GM19043 (cell line): ENCODE results near the gene ERBB2.
A peak's percentile ranks its signal among the peaks of the same experiment; 100 is the strongest.
"Not testable (repeated sequence)": the region's sequence is repeated elsewhere in the genome, so short reads cannot be mapped to it uniquely, and the experiment has no call there.

ENCODE experiments used
- ATAC-seq: cut with Tn5 transposase; IDR thresholded peaks from one replicate; pipeline ENCODE4 v1.9.1; 2021; ENCODE audit warnings: low read depth; ENCODE audit not compliant: unreplicated experiment

The ERBB2 gene

DNA sequence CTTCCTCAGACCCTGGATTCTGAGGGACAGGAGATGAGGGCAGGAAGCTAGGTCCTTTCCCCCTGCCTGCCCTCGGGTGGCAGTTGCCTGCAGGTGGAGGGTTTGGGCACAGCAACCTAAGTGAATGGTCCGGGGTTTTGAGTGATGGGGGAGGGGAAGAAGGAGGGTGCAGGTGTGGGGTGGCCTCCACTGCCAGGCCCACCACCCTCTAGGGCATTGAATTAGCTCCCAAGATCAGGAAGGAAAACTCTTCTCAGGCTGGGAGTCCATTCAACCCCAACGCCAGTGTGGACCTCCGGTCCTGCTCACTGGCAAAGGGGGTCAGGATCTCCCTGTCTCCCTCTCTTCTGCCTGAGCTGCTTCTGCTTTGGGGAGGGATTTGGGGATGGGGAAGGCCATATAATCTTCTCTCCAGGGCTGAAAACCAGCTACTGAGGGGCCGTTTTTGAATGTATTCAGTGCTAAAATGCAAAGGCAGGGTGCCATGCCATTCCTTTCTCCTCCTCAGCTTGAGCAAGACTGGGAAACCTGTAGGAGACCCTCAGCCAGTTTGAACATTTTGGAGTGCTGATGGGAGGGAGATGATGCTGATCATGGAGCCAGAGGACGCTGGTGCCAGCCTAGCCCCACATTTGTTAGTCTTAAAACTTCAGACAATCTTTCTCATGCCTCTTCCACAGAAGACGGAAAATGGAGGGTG is 56.7 kb downstream of the ERBB2 start:
- no peak for ATAC-seq

DNA sequence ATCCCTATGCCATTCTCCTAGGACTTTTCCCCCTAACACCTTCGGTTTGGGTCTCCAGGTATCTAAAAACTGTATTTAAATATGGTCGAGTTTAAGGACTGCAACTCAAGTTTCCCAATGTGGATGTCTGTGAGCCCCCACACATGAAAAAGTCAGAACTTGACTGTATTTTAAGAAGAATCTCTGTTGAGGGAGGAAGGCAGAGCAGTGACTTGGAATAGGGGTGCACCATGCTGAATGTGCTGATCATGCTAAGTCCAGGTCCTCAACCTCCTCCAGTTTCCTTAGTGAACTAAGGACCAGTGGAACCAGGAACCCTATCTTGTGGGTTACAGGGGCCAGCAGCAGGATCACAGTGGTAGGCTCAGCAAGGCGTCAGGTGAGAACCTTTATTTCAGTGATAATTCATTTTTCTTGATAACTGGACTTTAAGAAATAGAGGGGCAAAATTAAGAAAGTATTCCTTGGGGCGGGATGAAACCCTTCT is 57.4 kb downstream of the ERBB2 start:
- no peak for ATAC-seq

DNA sequence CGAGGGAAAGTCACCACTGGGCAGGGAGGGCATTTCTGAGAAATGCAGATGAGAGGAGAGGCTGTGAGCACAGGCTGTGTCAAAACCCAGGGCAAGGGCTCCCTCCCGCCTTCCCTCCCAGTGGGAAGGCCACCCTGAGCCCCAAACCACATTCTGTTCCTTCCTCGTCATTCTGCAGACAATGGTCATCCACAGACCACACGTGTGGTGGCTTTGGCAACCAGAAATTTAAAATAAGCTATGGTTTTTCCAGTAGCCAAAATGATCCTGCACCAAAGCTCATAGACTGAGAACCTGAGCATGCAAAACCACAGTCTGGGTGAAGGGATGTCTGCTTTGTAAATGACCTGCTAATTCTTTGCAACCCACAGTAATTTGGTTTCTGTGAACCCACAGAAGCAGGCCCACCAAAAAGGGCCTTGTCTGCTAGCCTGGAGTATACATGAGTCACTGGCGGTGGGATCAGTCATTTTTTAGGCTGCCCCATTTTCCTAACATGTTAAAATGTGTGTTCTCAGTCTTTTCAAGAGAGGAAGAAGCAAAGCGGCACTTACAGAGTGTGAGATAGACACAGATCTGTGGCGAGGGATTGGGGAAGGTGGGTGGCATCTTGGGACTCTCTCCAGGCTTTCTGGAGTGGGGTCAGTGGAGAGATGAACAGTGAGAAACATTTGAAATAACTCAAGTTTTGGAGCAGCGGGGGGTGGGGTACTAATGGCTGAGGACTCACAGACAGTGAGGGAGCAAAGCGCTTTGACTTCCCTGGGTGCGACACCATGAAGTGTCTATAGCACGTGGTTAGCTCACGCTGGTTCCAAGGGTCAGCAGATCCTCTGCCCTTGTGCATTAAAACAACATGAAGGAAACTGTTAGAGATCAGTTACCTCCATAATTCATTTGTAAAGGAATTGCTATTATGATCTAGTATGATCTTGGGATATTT is 58.3 kb downstream of the ERBB2 start:
- ATAC-seq: no peak

GRCh38 chr17:39759204-39759603 is 59.3 kb downstream of the ERBB2 start:
- ATAC-seq: no peak

DNA sequence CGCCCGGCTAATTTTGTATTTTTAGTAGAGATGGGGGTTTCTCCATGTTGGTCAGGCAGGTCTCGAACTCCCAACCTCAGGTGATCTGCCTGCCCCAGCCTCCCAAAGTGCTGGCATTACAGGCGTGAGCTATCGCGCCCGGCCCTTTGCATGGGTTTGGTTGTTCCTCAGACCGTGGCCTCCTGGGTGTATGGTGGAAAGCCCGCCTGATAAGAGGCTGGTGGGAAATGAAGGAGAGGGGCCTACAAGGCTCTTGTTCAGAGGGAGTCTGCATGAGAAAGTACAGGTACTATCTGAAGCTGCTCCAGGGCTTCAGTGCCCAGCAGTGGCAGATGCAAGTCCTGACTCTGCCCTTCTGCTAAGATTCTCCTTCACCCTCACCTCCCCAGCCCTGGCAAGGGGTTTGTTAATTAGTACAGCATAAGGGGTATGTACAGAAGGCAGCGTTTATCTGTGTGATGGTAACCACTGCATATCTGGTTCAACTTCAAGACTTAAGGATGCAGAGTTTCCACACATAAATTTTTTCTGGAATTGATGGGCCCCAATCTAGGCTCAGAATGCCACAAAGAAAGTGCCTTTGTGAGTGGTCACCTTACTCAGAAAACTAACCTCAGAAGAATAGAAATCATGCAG is 62.1 kb downstream of the ERBB2 start:
- no peak for ATAC-seq

DNA sequence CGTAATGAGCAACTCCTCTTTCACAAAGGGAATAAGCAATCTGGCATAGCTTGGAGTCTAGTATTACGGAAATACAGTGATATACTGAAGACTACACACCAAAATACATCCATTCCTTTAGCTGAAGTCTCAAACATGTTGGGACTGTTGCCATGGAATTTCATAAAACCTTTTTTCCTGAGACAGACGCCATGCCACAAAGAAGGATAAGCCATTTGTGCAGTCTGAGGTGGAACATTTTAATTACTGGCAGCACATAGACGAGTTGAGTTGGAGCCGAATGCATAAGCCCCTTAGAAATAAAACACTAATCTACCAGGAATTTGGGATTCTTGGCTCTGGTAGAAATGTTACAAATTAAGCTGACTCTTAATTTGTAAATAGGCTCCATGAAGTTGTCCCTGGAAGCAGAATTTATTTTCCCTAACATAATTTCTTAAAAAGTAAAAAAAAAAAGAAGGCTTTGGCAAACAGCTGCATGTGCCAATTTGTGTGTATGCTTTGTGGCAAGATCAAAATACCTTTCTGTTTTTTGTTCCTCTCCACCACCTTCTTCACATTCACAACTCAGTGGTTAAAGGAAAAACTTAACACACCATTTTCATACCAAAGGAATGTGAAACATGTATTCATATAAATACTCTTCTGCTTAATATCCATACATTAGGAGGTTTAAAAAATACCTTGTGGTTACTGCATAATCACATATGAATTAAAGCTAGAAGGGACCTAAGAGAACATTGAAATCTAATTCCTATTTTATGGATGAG is 63.4 kb downstream of the ERBB2 start:
- ATAC-seq: no peak

DNA sequence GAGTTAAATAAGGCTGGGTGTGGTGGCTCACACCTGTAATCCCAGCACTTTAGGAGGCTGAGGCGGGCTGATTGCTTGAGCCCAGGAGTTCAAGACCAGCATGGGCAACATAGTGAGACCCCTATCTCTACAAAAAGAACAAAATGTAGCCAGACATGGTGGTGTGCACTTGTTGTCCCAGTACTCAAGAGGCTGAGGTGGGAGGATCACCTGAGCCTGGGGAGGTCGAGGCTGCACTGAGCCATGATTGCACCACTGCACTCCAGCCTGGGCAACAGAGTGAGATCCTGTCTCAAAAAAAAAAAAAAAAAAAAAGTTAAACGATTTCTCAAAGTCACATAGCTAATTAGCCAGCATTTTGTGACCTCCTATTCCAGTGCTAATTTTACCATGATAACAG is 64.3 kb downstream of the ERBB2 start:
- ATAC-seq: not testable (repeated sequence)

DNA sequence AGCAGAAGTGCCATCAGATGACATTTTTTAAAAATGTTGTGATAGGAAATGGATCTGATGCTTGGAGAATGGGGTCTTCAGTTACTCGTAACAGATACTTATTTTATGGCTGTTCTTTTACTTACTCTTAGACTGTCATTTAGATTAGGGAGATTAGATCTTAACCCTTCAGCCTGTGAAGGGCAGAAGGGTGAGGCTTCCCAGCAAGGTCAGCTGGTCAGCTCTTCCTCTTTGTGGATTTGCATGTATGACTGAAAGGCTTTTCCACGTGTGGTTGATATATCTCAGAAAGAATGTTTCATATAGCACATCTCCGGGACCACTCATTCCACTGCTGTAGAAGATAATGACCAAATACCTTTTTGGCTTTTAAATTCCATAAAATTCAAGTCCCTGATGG is 65.3 kb downstream of the ERBB2 start:
- ATAC-seq: no peak

DNA sequence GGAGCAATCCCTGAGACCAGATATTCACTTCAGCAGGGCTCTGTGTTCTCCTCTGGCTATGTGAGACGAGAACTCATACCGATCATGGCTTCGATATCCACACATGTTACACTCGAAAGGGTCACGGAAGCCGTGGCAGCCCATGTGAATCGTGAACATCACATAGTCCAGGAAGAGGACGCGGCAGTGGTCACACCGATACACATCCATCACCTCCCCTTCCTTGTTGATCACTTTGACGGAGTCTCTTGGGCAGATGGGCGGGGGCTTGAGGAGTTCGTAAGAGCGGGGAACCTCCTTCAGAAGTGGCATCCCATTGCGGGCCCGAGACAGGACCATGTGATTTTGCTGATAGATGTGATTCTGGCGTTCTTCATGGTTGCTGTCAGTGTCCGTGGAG is 65.9 kb downstream of the ERBB2 start:
- ATAC-seq: no peak

GRCh38 chr17:39767147-39767546 is 67.3 kb downstream of the ERBB2 start:
- ATAC-seq: no peak

DNA sequence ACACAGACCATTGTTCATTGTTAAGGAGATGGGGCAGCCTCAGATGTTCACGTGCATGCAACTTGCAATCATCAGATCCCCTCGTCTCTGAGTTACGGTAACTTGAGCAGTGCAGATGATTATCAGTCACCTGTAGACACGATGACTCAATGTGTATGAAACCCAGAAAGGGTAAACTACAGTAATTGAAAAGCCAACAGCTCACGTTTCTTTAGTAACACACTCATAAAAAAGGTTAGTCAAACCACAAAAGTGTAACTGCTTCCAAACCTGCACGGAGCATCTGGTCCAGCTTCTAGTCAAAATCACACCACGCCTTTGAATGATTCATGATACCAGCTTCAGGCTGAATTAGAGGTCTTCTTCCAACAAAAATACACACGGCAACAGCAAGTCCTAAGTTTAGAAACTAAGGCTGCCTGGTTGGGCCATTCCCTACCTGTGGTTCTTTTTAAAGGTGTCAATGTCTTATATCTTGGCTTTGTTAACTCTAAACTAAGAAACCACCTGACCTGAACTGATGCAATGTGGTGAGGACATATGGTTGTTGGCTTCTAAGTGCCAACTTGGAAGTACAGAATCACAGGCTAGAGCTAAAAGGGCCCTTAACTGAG is 70.2 kb downstream of the ERBB2 start:
- ATAC-seq: peak; percentile 59

DNA sequence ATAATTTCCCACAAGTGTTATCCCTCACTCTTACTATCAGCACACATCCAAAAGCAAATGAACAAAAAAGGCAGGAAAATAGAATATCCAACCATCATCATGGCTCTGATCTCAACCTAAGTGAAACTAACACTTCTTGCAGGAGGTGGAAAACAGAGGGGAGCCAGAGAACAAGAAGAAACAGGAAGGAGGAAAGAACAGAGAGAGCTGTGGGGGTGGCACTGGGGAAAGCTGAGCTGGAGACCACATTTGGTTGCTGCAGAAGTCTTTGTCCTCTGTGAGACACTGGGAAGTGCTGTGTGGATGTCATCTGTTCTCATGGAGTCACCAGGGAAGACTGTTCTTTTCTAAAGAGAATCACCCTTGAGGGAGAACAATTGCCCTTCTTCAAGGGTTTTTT is 72.6 kb downstream of the ERBB2 start:
- no peak for ATAC-seq

- no peak for ATAC-seq
Observed at GRCh38 chr17:39772987-39773934, 73.4 kb downstream of the ERBB2 start.

- ATAC-seq: no peak
Observed at GRCh38 chr17:39774047-39774446, 74.2 kb downstream of the ERBB2 start.

GRCh38 chr17:39775031-39775430 is 75.2 kb downstream of the ERBB2 start:
- ATAC-seq: no peak

DNA sequence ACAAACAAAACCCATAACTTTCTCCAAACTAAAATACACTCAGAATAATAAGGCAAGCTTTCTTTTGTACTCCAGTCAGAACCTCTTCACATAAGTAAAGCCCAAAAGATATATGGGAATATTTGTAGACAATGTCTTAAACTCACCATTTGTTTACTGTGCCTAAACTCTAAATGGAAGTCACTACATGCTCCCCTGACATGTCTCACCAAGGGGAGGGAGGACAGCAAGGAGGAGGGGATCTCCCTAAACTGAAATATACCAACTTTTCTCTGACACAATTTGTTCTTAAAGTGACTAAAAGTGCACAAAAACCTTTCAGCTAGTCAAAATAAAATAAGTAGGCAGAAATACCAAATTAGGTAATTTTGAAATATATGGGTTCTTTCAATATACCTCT is 76.4 kb downstream of the ERBB2 start:
- ATAC-seq: no peak

DNA sequence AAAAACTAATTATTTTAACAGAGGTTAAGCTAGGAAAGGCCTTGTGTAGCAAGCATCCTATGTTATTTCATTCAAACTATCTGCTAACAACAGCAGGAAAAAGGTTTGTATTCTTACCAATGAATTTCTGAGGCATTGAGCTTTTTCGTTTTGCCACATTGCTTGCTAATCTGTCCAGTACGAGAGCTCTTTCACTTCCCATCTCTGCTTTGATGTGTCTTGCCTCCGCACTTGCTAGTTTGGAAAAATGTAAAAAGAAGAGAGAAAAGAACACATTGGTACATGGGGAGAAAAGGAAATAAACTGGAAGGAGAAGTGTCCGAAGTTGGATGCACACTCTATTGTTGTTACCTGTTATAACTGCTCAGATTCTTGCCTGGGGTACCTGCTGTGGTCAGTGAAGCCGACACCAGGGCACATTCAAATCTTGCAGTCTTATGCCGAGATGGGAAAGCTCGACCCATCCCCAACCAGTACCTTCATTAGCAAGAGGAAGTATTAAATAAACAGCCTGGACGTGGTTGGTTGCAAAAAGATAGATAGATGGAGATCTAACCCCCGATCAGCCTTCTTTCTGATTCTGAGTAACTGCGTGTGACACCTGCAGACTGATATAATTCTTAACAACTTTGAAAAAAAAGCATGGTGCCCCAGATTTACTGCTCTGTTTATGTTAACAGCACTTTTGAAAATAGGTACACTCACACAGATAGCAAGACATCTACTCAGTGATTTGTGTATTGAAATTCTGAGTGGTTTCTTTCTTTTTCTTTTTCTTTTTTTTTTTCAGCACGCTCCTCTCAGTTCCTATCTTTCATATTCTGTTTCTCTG is 77.9 kb downstream of the ERBB2 start:
- ATAC-seq: no peak
